Stimulated activated CD8-positive, alpha-beta memory T cell treated with anti-CD3 and anti-CD28 coated beads, Interleukin-15, amount 100 ng/mL, for 24 hours (primary cell): ENCODE results near the gene AGPS.
"Not testable (repeated sequence)": the region's sequence is repeated elsewhere in the genome, so short reads cannot be mapped to it uniquely, and the experiment has no call there.

Experiments used
- DNase-seq: peaks from one replicate; pipeline ENCODE4 v3.0.0-alpha.2; 2020; ENCODE audit warnings: low read depth

AGPS gene

DNA sequence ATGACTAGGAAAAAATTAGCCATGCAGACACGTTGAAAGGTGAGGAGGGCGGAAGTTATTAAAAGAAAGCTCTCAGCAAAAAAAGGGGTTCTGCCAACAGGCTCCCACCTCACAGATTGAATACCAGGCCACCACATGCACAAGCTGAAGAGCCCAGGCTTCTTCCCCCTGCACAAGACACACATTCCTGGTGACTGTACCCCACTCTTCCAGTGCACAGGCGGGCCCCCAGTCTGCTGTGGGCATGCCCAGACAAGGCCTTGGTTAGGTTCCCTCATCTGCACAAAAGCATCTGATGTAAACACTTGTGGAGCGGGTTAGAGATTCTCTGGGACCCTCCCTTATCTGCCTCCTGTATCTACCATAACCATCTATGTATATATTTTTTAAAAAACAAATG, 81.7 kb downstream of the AGPS start:
- DNase-seq, result no peak

DNA sequence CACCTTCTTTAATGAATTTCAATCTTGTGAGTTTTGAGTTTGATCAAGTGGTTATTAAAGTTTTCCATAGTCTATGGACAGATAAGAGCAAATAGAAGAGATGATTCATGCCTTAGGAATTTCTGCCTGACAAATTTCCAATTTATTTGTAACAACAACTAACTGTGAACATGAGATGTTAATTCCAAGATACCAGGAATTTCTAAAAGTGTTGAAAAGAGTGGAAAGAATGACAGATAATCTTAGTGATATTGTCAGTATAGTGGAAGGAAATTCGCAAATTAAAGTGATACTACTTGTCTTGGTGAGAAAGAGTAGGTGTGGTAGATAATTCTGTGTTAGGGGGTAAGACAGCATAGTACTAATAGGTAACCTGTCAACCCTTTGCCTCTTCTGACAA, 82.4 kb downstream of the AGPS start:
- DNase-seq, result no peak

DNA sequence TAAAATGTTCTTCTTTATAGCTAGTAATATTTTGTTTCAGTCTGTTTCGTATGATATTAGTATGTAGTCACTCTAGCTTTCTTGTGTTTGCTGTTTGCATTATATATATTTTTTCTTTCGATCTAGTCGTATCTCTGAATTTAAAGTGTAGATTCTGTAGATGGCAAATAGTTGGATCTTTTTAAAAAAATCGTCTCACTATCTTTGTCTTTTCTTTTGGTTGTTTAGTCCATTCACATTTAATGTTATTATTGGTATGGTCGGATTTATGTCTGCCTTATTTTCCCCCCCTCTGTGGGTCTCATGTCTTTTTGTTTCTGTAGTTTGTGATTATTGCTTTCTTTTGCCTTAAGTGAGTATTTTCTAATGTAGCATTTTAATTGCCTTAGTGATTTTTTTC, 84.3 kb downstream of the AGPS start:
- no peak for DNase-seq

GRCh38 chr2:177478029-177478428, 85.5 kb downstream of the AGPS start:
- no peak for DNase-seq

DNA sequence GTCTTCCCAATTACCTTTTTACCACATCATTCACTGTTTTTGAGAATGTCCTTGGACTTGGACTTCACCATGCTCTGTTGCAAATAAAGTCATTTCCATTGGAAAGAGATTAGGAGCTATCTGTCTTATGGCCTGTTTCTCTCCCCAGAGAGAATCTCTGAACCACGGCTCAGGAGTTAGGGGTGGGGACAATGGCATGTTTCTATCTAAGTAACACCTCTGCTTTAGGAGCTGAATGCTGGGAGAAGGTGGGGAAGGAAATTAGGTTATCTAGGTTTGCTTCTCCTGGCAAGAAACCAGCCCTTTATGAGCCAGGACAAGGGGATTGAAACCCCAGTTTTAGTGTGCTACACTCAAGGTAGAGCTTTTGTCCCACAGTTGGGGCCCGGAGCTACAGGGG, 86.3 kb downstream of the AGPS start:
- no peak for DNase-seq

DNA sequence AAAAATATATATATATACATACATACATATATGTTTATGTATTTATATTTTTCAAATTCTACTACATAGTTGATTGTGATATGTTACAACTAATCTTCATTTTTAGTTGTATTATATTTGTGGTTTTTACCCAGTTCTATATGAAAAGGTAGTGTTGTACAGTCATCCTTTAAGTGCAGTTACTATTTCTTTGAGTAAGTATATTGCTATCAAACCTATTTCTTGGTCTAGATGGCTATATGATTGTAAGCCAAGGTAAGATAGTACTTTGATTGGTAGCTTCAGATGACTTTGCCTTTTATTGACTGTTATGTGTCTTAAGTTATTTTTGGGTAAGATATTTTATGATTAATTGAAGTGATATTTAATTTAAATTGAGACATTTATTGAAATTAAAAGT, 89.6 kb downstream of the AGPS start:
- DNase-seq, result no peak

DNA sequence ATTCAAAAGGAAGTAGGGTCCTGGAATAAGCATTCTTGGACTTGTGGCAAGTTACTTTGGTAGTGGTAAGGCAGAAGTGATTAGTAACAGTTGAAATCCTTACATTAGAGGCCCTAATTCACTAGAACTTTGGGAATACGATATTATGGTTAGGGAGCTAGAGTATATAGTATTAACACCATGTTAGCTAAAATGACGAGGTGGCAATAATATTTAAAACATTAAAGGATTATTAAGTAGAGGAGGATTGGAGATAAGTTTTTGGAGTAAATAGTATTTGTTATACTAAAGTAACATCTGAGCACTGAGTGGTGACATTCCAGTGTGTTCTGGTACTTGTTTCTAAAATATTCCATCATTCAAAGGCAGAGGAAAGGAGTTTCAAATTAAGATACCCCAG, 91.0 kb downstream of the AGPS start:
- no peak for DNase-seq

DNA sequence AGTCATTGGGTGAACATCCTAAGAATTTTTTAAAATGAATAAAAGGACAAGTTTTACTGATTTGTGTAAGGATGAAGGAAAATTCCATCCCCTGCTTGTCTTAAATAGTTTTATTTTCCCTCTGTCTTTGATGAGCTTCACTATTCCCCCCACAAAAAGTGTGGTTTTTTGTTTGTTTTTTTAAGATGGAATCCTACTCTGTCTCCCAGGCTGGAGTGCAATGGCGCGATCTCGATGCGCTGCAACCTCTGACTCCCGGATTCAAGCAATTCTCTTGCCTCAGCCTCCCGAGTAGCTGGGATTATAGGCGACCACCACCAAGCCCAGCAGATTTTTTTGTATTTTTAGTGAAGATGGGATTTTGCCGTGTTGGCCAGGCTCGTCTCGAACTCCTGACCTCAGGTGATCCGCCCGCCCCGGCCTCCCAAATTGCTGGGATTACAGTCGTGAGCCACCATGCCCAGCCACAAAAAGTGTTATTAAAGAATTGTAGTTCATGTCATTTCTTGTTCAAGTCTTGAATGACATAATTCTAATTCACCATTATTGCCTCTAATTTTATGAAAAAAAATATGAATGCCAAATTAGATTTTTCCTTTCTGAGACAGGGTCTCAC, 91.7 kb downstream of the AGPS start:
- DNase-seq, result no peak

- not testable (repeated sequence) for DNase-seq
These were observed 93.1 kb downstream of the AGPS start for GRCh38 chr2:177485657-177486056.

DNA sequence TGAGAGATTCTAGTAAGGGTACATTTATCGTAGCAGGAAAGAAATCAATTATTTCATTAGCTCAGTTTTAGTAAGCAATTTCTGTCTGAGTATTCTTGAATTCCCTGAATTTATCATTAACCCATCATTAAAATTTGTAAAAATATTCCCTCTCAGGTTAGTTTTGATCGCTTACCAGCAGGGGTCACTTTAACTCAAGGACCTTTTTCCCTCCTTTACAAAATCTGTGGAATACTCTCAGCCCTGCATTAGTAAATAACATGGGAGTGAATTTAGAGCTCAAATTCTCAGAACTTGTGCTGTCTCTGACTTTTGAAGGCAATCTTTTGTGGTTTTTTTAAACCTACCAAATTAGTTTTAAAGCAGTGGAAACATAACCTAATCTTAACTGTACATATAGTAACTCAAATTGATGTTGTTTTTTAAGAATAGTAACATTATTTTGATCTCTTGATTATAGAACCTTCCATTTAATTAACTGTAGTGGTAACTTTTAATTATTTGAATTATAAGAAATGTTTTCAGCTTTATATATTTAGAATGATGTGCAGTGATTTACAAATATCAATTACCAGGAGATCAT, 97.2 kb downstream of the AGPS start:
- DNase-seq, result no peak

DNA sequence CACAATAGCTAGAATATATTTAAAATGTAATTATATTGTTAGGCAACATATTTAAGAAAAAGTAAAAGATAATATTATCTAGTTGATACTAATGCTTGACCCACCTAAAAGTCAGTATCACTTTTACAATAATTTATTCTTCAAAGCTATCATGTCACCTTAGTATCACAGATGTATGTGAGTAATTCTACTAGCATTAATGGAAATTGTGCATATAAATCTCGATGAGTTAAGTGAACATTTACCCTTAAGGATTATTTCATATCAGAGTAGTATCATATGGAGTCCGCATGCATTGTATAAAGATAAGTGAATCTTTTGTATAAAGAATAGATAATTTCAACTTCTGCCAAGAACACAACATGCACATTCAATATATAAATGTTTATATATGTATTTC, 103.4 kb downstream of the AGPS start:
- no peak for DNase-seq

- DNase-seq, result no peak
These were observed 104.3 kb downstream of the AGPS start for GRCh38 chr2:177496921-177497320.

DNA sequence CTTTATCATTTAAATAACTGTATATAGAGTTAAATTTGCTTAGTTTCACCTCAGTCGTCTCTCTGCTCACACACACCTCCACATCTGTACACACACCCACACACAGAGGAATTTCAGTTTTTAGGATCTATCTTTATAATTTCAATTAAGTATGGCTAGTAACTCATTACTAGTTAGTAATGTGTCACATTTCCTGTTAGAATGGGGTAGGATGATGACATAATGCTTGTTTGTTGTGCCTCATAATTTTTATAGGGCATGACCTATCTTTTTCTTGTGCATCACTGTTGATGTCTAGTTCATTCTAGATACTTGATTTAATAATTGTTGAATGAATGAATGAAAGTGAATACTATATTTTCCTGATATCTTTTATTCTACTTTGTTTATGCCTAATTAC, 108.6 kb downstream of the AGPS start:
- no peak for DNase-seq

DNA sequence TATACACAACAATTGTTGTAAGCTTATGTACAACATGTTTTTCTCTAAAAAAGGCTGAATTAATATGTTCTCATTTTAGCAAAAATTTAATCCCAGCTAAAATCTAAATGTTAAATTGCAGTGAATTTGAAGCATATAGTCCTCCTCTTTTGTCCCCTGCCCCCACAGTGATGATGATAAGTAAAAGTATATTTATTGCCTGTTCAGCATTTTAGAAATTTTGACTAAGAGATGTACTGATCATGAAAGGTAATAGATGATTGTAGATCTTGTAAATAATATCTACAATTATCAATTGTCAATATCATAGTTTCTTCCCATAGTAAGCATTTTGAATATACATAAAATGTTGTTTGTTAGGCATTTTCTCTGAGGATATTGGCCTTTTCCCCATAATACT, 113.9 kb downstream of the AGPS start:
- DNase-seq, result no peak

DNA sequence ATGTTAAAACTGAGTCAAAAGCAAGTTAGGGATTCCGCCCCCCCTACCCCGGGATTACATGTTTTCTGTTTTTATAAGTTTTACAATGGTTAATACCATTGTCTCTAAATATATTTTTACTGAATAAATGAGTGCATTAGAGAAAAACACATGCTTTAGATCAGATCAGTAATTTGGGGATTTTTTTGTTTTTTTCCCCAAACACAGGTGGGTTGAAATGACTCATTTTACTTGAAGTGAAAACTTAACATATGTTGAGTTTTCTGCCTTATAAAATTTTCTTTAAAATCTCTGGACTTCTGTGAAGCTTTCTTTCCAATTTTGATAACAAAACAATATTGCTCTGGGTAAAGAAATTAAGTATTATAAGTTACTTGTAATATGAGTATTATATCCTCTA, 114.4 kb downstream of the AGPS start:
- no peak for DNase-seq

DNA sequence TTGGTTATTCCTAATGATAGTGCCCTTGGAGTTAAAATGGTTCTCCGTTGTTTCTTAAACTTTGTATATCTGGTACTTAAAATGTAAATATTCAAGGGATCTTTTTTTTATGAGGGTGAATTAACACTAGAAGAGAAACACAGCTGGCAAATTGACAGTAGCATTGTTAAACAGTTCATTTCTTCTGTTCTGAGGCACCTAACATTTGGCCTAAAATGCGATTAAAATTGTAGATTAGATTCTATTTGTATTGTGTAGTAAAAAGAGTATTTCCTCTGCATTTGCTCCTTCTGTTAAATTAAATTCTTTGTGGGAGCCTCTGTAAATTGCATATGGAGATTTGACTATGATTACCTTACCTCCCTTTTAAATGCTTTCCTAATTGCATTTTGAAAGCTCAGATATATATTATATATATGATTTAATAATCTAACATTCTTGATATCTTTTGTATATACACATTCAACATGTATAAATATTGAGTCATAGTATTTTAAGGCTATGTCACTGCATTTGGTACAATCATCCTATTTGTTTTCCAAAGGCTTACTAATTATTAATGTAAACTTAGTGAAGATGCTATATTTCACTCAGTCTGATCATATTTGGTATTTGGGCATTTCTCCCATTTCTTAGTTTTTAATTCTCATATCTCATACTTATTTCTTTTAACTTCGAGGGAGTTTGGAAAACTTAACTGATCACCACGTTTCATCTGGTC, 124.4 kb downstream of the AGPS start:
- no peak for DNase-seq

DNA sequence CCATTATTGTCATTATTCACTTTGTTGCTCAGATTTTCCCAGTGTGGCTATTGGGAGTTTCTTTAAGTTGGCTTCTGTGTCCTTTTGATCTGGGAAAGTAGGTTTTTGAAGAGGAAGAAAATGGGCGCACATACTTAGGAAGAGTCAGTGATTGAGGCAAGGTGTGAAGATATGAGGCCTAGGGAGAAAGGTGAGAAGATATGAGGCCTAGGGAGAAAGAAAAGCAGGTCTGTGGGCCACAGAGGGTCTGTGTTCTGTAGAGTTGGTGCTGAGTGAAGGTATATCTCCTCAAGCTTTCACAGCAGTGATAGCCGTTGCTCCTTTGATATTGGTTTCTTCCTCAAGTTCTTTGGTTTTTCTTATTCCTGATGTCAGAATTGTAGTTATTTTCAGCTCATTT, 126.2 kb downstream of the AGPS start:
- DNase-seq, result no peak

GRCh38 chr2:177519534-177520115, 127.1 kb downstream of the AGPS start:
- DNase-seq, result no peak

DNA sequence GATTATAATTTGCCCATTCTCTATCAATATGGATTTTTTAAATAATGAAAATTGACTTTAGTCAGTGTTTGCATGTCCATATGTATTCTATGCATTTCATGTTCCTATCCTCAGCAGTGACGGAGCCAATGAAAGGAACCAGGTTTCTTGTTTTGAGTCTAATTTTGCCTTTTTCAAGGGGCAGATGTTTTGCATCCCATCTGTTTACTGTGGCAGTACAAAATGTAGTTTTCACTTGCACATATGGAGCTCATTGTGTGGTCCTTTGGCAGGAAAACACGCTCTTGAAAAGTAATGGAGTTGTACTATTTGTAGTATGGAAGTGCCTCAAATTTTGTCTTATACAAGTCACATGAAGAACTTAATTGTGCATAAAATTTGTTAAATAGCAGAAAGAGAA, 127.8 kb downstream of the AGPS start:
- no peak for DNase-seq

DNA sequence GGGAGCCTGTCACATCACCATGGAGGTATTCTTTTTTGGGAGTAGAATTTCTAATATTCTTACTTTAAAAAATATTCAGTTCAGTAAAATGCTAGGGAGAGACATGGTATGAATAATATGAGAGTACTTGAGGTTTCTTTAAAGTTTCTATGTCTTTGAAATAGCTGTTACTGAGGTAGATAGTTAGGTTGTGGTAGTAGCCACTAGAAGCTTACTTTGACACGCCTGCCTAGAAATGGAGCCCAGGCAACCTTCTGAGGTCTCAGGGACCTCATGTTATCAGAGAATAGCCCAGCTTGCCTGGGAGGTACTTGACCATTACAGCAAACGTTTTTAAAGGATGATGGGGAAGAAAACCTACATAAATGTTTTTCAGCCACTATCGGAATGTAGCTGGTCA, 131.2 kb downstream of the AGPS start:
- DNase-seq, result no peak

GRCh38 chr2:177525351-177525924, 132.9 kb downstream of the AGPS start:
- DNase-seq, result no peak

DNA sequence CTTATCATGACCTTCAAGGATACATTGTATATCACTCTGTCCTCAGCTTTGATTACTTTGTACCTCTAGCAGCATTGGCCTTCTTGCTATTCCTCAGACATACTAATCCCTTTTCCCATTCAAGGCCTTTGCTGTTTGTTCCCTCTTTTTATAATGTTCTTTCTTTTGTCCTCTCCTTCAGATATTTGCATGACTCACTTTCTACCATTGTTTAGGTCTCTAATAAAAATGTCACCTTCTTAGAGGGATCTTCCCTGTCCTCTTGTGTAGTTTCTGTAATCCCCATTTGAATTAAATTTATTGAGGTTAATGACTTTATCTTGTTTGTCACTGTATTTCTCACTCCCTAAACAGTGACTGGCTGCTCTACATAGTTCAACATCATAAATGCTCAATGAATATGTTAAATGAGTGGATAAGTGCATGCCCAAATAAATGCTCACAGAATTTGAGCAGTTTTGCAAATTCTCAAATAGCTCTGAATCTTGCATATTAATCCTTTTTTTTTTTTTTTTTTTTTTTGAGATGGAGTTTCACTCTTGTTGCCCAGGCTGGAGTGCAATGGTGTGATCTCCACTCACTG, 135.9 kb downstream of the AGPS start:
- DNase-seq, result no peak

- no peak for DNase-seq
These were observed 136.6 kb downstream of the AGPS start for GRCh38 chr2:177529166-177529565.
